Endodermal cell (in vitro differentiated cells): ENCODE data around the gene VAC14. TPM values are rescaled to one million over a fixed set of nuclear protein-coding genes. Genes with fewer than 3 reads are reported as not detected.

ENCODE experiments used
- DNase-seq: peaks from one replicate; pipeline ENCODE4 v3.0.0-alpha.2; 2017
- H3K27ac ChIP-seq: 2 replicates; pipeline ENCODE4 v1.5.1; 2013; ENCODE audit warnings: mild to moderate bottlenecking, low read depth, low read length, moderate library complexity
- H3K27me3 ChIP-seq: 2 replicates; pipeline ENCODE4 v1.6.1; 2013; ENCODE audit warnings: mild to moderate bottlenecking, low read length, moderate library complexity; ENCODE audit not compliant: insufficient read depth, control insufficient read depth, poor library complexity, severe bottlenecking
- H3K36me3 ChIP-seq: 2 replicates; pipeline ENCODE4 v1.7.0; 2013; ENCODE audit warnings: mild to moderate bottlenecking, low read length, moderate library complexity; ENCODE audit not compliant: control insufficient read depth, insufficient read depth
- H3K4me1 ChIP-seq: one replicate; pipeline ENCODE4 v1.7.0; 2013; ENCODE audit warnings: low read length; ENCODE audit not compliant: control insufficient read depth, insufficient read depth
- H3K4me3 ChIP-seq: 2 replicates; pipeline ENCODE4 v1.5.1; 2013; ENCODE audit warnings: mild to moderate bottlenecking, low read length, moderate library complexity
- H3K9ac ChIP-seq: 2 replicates; pipeline ENCODE4 v1.6.1; 2013; ENCODE audit warnings: mild to moderate bottlenecking, low read length, moderate library complexity; ENCODE audit not compliant: poor library complexity, severe bottlenecking; ENCODE audit errors: extremely low read depth
- H3K9me3 ChIP-seq: 2 replicates; pipeline ENCODE4 v1.6.1; 2013; ENCODE audit warnings: mild to moderate bottlenecking, low read length, moderate library complexity; ENCODE audit not compliant: control insufficient read depth
- H3K27ac Mint-ChIP-seq: 2 replicates; pipeline ENCODE4 v1.8.0; 2020; ENCODE audit warnings: mixed read lengths
- H3K27me3 Mint-ChIP-seq: 2 replicates; pipeline ENCODE4 v1.8.0; 2021; ENCODE audit warnings: mild to moderate bottlenecking, mixed read lengths; ENCODE audit not compliant: insufficient read depth
- H3K36me3 Mint-ChIP-seq: 2 replicates; pipeline ENCODE4 v1.8.0; 2020; ENCODE audit warnings: low read depth, mixed read lengths
- H3K4me1 Mint-ChIP-seq: 2 replicates; pipeline ENCODE4 v1.8.0; 2020; ENCODE audit warnings: mixed read lengths
- H3K4me3 Mint-ChIP-seq: 2 replicates; pipeline ENCODE4 v1.8.0; 2020; ENCODE audit warnings: mild to moderate bottlenecking, moderate library complexity, mixed read lengths
- H3K9me3 Mint-ChIP-seq: 2 replicates; pipeline ENCODE4 v1.8.0; 2020; ENCODE audit warnings: mild to moderate bottlenecking, mixed read lengths
- WGBS, 2 experiments: methylation state at CpG; one replicate each; pipeline versions ENCODE4 v1.1.5 to v1.1.7; 2013; ENCODE audit warnings: missing lambda C conversion rate in 2 of 2, mixed read lengths in 1 of 2; ENCODE audit not compliant: insufficient coverage in 1 of 2, insufficient read length in 1 of 2; 5-methylcytosine and 5-hydroxymethylcytosine counted together
- total RNA-seq, 2 donors: library from RNA; stranded (reverse); fragmentation: NEBNext Ultra II Directional in 1 of 2; extraction: Animal tissue kit (Norgen Biotek cat#: 25700) in 1 of 2; gene quantifications; 2 replicates in 1 of 2; 3 replicates in 1 of 2; pipeline ENCODE4 v1.2.1, GENCODE V29; 2021
- TF ChIP-seq, protein P1 (sequence below): fragments of 200-600 bp; sonication (generic); conservative IDR thresholded peaks from 2 replicates; pipeline ENCODE4 v1.5.0; 2021; ENCODE audit warnings: antibody characterized with exemption, mild to moderate bottlenecking

The VAC14 gene
- total RNA-seq, 2 donors from 2014 or later: 47.5 to 48.7 TPM

DNA sequence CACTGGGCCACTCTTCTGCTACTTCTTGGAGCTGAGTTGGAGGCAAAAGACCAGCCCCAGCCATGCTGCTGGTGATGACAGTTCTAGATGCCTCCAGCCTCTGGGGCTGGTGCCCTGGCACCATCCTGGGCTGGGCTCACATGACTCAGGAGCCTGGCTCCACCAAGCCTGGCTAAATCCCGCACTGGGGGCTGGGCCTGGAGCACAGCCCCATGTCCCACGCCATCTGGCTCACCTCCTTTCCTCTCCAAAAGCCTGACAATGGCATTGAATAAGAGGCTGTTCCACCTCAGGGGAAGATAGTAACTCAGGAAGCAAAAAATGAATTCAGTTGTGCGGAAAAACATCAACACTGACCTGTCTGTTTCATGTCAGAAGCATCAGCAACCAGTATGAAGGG lies 70.0 kb downstream of the VAC14 start:
- H3K4me1 ChIP-seq: no peaks in the 10 kb centered on the region
- no peaks in the 10 kb centered on the region for H3K27me3 ChIP-seq
- 89 to 97% methylated on average over 3 of the region's 3 CpGs for WGBS, 2 experiments
- H3K27ac ChIP-seq: no peak overlapping the region
- Mint-ChIP-seq H3K4me3 (no peak overlapping the region), H3K27me3 (no peaks in the 10 kb centered on the region), H3K27ac (no peak overlapping the region), H3K36me3 (peaks cover 26% of the 10 kb centered on the region), H3K4me1 (no peaks in the 10 kb centered on the region), H3K9me3 (no peaks in the 10 kb centered on the region)
- no peak for DNase-seq
- H3K9ac ChIP-seq: no peak overlapping the region
- H3K4me3 ChIP-seq: no peak overlapping the region
- no peaks in the 10 kb centered on the region for H3K9me3 ChIP-seq
- TF ChIP-seq, protein P1, sequence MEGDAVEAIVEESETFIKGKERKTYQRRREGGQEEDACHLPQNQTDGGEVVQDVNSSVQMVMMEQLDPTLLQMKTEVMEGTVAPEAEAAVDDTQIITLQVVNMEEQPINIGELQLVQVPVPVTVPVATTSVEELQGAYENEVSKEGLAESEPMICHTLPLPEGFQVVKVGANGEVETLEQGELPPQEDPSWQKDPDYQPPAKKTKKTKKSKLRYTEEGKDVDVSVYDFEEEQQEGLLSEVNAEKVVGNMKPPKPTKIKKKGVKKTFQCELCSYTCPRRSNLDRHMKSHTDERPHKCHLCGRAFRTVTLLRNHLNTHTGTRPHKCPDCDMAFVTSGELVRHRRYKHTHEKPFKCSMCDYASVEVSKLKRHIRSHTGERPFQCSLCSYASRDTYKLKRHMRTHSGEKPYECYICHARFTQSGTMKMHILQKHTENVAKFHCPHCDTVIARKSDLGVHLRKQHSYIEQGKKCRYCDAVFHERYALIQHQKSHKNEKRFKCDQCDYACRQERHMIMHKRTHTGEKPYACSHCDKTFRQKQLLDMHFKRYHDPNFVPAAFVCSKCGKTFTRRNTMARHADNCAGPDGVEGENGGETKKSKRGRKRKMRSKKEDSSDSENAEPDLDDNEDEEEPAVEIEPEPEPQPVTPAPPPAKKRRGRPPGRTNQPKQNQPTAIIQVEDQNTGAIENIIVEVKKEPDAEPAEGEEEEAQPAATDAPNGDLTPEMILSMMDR: no peak
- H3K36me3 ChIP-seq: no peaks in the 10 kb centered on the region

DNA sequence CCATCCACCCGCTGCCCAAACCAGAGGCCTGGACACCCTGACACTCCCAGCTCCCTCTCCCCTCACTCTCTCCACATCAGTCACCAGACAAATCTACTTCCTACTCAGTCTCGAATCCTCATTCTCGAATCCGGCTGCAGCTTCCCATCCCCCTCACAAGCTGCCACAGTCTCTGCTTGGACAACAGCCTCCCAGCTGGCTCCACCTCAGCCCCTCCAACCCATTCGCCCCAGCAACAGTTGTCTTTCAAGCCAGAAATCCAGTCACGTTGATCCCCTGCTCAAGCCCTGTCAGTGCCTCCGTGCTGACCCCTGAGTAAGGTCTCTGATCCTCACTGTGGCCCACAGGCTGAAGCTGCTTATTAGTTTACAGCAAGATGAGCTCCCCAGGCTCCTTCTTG lies 70.9 kb downstream of the VAC14 start:
- Mint-ChIP-seq H3K4me3 (no peak overlapping the region), H3K36me3 (peaks cover 25% of the 10 kb centered on the region), H3K4me1 (no peaks in the 10 kb centered on the region), H3K27ac (no peak overlapping the region), H3K27me3 (no peaks in the 10 kb centered on the region), H3K9me3 (no peaks in the 10 kb centered on the region)
- Histone ChIP-seq H3K9me3 (no peaks in the 10 kb centered on the region), H3K9ac (no peak overlapping the region), H3K4me1 (no peaks in the 10 kb centered on the region), H3K4me3 (no peak overlapping the region), H3K36me3 (no peaks in the 10 kb centered on the region), H3K27ac (peak overlapping the region; percentile 63), H3K27me3 (no peaks in the 10 kb centered on the region)
- TF ChIP-seq, protein P1: no peak
- DNase-seq: no peak
- WGBS, 2 experiments: 78 to 80% methylated on average over 4 to 7 of the region's 7 CpGs

DNA sequence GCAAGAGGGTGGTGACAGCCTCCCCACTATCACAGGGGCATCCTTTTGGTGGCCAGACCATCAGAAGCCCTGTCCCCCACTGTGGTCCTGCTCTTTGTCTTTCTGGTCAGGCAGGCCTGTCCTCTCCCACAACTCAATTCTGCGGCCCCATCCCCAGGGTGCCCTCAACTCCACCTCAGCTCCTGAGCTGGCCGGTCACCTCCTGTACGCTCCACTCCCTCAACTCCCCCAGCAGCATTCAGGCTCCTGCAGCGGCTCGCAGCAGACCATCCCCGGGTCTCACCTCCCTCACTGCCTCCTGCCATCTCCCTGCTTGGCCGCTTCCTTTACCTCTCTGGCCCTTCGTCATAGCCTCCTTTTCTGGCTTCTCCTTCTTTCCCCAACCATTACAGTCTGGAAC lies 71.7 kb downstream of the VAC14 start:
- no peaks in the 10 kb centered on the region for H3K27me3 Mint-ChIP-seq
- 95 to 100% methylated on average over 6 to 8 of the region's 8 CpGs for WGBS, 2 experiments
- H3K27ac Mint-ChIP-seq: no peak overlapping the region
- H3K27ac ChIP-seq: no peak overlapping the region
- no peaks in the 10 kb centered on the region for H3K4me1 ChIP-seq
- H3K9me3 Mint-ChIP-seq: no peaks in the 10 kb centered on the region
- no peak overlapping the region for H3K4me3 Mint-ChIP-seq
- H3K36me3 Mint-ChIP-seq: peaks cover 18% of the 10 kb centered on the region
- no peaks in the 10 kb centered on the region for H3K36me3 ChIP-seq
- H3K27me3 ChIP-seq: no peaks in the 10 kb centered on the region
- TF ChIP-seq, protein P1: no peak
- H3K9me3 ChIP-seq: no peaks in the 10 kb centered on the region
- H3K4me1 Mint-ChIP-seq: no peaks in the 10 kb centered on the region
- no peak for DNase-seq
- no peak overlapping the region for H3K9ac ChIP-seq
- H3K4me3 ChIP-seq: no peak overlapping the region
